Measurements from ENCODE around the gene HPS4. TPM values are rescaled to one million over a fixed set of nuclear protein-coding genes. Genes with fewer than 3 reads are reported as not detected.

Gene HPS4
- total and polyA plus RNA-seq, 2 of the 8 experiments (the other 6 are each of a cell fraction or from before 2014, with no cell fraction given) = 28.0 to 35.2 TPM

GRCh38 chr22:26483439-26484359, at the start of gene HPS4, which contains the start of gene SRRD (continued):
- TF ChIP-seq CHD7 (IDR thresholded peaks at IDR 0.05; ENCODE audit: insufficient replicate concordance, low read length) (no peak), SIX5 (IDR thresholded peaks at IDR 0.05; ENCODE audit: low read depth, low read length) (no peak), CBX8 (IDR thresholded peaks at IDR 0.05; ENCODE audit: borderline replicate concordance, low read depth, low read length) (no peak), NANOG (IDR thresholded peaks at IDR 0.05; ENCODE audit: insufficient read depth, low read depth, low read length, poor library complexity, severe bottlenecking) (peak; percentile 41), CBX5 (IDR thresholded peaks at IDR 0.05; ENCODE audit: low read depth, low read length) (no peak), TBP (IDR thresholded peaks at IDR 0.05; ENCODE audit: low read depth, low read length) (peak; percentile 84; the same call in 1 of the 2 replicates), SAP30 (IDR thresholded peaks at IDR 0.05; ENCODE audit: insufficient read depth, insufficient replicate concordance, low read length) (no peak)

Measured in H1 (cell line).